Stimulated activated CD4-positive, alpha-beta T cell treated with anti-CD3 and anti-CD28 coated beads, Interleukin-1b, Interleukin-23, amount 100 ng/mL, for 48 hours (primary cell): ENCODE measurements around the gene RELN.
"Not testable (repeated sequence)": the region's sequence is repeated elsewhere in the genome, so short reads cannot be mapped to it uniquely, and the experiment has no call there.

Source experiments
- DNase-seq: peaks from one replicate; pipeline ENCODE4 v3.0.0-alpha.2; 2020

The RELN gene

GRCh38 chr7:103824251-103824650, 165.2 kb downstream of the RELN start:
- no peak for DNase-seq

- DNase-seq, result no peak
Measured at GRCh38 chr7:103823084-103823483, 166.4 kb downstream of the RELN start.

GRCh38 chr7:103821092-103821491, 168.4 kb downstream of the RELN start:
- DNase-seq, result no peak

GRCh38 chr7:103815972-103816371, 173.5 kb downstream of the RELN start:
- DNase-seq, result not testable (repeated sequence)

- DNase-seq, result no peak
Measured at GRCh38 chr7:103813970-103814369, 175.5 kb downstream of the RELN start.

- DNase-seq, result no peak
Measured at GRCh38 chr7:103811997-103812396, 177.5 kb downstream of the RELN start.

GRCh38 chr7:103811290-103811689, 178.2 kb downstream of the RELN start:
- no peak for DNase-seq

GRCh38 chr7:103810112-103810744, 179.2 kb downstream of the RELN start:
- no peak for DNase-seq

GRCh38 chr7:103809229-103809994, 180.0 kb downstream of the RELN start:
- no peak for DNase-seq

- DNase-seq, result no peak
Measured at GRCh38 chr7:103805346-103805745, 184.1 kb downstream of the RELN start.

GRCh38 chr7:103803631-103804030, 185.8 kb downstream of the RELN start:
- no peak for DNase-seq

GRCh38 chr7:103799298-103799697, 190.2 kb downstream of the RELN start:
- no peak for DNase-seq

- DNase-seq, result no peak
Measured at GRCh38 chr7:103797647-103798307, 191.7 kb downstream of the RELN start.

- no peak for DNase-seq
Measured at GRCh38 chr7:103796327-103796962, 193.0 kb downstream of the RELN start.

GRCh38 chr7:103795787-103796186, 193.7 kb downstream of the RELN start:
- DNase-seq, result no peak

- DNase-seq, result no peak
Measured at GRCh38 chr7:103795107-103795506, 194.4 kb downstream of the RELN start.

- no peak for DNase-seq
Measured at GRCh38 chr7:103794424-103794823, 195.0 kb downstream of the RELN start.

- no peak for DNase-seq
Measured at GRCh38 chr7:103793614-103794013, 195.8 kb downstream of the RELN start.

- DNase-seq, result no peak
Measured at GRCh38 chr7:103791894-103792293, 197.6 kb downstream of the RELN start.

GRCh38 chr7:103787041-103787440, 202.4 kb downstream of the RELN start:
- DNase-seq, result not testable (repeated sequence)

- DNase-seq, result no peak
Measured at GRCh38 chr7:103784646-103785286, 204.7 kb downstream of the RELN start.

- no peak for DNase-seq
Measured at GRCh38 chr7:103781409-103781808, 208.0 kb downstream of the RELN start.

- DNase-seq, result not testable (repeated sequence)
Measured at GRCh38 chr7:103780561-103780960, 208.9 kb downstream of the RELN start.
